NCI-H2081 treated with DMSO at 0.1 percent for 48 hours (cell line): Measurements from ENCODE around the gene MRPL49.
A peak's percentile ranks its signal among the peaks of the same experiment; 100 is the strongest.
"Not testable (repeated sequence)": the region's sequence is repeated elsewhere in the genome, so short reads cannot be mapped to it uniquely, and the experiment has no call there.

Experiments
- DNase-seq: peaks from one replicate; lab custom pipeline; 2025; lab: John Stamatoyannopoulos, UW

MRPL49 gene

DNA sequence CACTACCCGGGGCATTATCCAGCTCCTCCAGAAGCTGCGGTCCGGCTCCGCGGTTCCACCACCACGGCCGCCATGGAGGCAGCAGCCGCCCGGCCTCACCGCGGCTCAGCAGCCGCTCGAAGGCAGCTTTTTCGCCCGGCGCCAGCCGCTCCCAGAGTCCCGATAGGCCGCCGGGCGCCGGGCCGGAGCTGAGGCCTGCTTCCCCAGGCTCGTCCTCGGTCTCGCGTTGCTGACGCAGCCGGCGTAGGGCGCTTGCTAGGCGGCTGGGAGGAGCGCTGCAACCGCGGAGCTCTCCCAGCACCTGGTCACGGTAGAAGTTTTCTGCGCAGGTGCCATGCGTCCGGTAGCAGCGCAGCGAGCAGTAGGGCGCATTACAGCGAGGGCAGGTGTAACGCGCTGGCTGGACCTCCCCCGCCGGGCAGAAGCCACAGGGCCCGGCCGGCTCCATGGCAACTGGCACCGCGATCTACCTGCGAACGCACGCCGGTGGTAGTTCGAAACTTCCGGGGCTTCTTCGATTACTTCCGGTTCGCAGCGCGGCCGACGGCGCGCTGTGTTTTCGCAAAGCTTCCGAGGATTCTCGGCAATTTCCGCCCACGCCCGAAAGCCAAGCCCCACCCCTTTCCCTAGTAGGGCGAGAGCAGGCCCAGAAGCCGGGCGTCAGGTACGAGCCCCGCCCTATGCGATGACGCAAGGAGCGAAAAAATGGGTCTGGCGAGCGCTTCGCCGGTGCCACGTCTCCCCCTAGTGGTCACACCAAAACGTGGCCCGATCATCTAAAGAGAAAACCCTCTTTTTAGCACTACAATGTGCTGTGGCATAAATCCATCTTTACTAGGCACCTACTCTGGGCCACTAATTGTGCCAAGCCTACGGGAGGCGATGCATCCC is 4.7 kb upstream of the MRPL49 start, which contains the start of gene ZNHIT2:
Gene ZNHIT2, minus strand, starts transcription at position 496 of the 891 bp plus-strand sequence. Its CDS starts 48 bp downstream, at position 448.
- peak; percentile 96 for DNase-seq

DNA sequence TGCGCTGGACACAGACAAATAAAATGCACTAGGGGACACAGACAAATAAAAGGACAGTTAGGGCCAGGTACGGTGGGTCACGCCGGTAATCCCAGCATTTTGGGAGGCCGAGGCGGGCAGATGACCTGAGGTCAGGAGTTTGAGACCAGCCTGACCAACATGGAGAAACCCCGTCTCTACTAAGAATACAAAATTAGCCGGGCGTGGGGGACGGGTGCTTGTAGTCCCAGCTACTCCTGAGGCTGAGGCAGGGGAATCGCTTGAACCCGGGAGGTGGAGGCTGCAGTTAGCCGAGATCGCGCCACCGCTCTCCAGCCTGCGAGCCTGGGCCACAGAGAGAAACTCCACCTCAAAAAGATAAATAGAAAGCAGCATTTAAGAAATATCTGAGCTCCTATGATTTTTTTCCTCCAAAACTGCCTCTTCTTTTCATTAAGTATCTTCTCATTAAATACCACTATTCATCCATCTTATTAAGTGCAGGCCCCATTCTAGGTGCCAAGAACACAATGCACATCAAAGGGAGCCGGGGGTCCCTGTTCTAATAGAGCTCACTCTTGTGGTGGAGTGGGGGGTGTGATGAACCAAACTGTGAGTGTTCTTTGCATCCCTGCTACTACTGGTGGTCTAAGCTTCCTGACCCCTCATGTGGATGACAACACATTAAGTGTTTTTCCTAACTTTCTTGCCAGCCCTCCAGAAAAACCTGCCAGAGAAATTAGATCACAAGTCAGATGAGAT is 3.9 kb upstream of the MRPL49 start:
- DNase-seq: no peak

DNA sequence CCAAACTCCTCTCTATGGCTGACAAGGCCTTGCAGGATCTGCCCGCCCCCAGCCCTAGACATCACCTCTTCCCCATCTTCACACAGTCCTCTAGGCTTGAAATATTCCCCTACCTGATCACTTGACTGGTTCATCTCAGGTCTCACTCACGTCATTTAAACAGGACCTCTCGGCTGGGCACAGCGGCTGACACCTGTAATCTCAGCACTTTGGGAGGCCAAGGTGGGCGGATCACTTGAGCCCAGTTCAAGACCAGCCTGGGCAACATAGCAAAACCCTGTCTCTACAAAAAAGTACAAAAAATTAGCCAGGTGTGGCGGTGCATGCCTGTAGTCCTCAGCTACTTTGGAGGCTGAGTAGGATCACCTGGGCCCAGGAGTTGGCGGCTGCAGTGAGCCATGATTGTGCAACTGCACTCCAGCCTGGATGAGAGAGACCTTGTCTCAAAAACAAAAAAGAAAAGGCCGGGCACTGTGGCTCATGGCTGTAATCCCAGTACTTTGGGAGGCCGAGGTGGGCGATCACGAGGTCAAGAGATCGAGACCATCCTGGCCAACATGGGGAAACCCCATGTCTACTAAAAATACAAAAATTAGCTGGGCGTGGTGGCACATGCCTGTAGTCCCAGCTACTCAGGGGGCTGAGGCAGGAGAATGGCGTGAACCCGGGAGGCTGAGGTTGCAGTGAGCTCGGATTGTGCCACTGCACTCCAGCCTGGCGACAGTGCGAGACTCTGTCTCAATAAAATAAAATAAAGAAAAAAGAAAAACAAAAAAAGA is 3.0 kb upstream of the MRPL49 start:
- not testable (repeated sequence) for DNase-seq

DNA sequence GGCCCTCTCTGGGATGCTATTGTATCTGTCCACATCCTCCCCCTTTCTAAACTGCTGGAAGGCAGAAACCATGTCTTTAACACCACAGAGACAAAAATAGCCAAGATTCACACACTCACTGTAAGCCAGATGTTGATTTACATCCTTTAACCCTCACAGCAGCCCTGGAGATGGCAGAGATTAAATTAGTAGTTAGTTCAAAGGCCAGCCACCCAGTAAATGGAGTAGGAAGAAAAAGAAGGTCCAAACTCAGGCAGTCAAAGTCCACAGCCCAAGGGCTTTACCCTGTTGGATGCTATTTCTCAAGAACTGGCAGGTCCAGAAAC is 2.5 kb upstream of the MRPL49 start:
- no peak for DNase-seq

DNA sequence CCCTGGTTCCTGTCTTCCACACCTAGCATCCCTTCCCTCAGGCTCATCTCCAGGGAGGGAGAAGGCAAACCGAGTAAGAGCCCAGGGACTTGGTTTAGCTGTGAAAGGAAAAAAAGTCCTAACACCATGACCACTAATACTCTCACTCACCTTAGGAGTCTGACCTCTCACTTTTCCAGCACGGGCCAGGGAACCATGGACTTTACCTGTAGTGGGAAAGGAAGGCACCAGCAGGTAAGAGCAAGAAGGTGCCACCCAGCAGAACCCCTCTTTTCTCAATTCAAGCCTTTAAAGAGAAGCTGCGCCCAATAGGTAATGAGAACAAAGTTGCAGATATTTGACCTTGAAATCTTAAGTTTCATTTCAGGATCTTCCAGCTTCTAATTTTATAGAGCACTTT is 1.3 kb upstream of the MRPL49 start:
- DNase-seq: no peak

DNA sequence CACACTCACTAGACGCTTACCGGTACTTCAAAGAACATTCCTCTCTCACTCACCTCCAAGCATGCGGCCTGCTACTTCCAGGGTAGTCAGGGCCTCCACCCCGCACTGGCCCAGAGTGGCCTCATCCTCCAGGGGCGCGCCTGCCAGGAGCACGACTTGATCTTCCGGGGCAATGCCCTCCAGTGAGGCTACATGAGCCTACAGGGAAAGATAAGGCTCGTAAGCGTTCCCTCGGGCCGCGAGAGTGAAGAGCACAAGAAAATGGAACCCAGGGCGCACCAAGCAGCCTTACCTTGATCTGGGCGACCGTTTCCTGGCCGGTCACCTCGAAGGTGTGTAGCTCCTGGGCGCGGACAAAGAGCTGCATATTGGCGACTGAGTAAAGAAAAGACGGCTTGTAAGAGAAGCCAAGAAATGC is 665 bp upstream of the MRPL49 start:
- DNase-seq: no peak

DNA sequence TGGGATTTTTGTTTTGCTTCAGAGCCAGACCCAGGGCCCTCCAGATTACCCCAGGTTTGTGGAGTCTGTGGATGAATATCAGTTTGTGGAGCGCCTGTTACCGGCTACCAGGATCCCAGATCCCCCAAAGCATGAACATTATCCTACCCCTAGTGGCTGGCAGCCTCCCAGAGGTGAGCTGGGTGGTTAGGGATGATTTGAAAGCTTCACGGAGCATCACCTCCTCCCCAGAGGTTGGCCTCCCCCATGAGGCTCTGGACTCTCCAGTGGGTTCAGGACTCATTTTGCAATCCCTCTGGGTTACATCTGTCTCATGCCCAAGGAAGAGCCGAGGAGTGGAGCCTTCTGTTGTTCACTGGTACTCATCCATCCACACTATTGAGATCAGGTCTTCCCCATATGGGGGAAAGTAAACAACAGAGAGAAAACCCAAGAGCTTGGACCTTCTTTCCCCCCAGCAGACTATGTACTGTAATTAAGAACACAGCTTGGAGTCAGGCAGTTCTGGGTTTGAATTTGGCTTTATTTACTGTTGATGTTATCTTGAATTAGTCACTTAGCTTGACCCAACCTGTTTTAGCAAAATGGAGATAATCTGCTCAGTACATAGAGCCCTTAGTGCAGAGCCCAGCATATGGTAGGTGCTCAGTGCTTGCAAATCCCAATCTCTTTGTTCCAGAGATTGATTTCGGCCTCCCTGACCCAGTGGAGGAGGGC is 2.5 kb downstream of the MRPL49 start:
- no peak for DNase-seq

DNA sequence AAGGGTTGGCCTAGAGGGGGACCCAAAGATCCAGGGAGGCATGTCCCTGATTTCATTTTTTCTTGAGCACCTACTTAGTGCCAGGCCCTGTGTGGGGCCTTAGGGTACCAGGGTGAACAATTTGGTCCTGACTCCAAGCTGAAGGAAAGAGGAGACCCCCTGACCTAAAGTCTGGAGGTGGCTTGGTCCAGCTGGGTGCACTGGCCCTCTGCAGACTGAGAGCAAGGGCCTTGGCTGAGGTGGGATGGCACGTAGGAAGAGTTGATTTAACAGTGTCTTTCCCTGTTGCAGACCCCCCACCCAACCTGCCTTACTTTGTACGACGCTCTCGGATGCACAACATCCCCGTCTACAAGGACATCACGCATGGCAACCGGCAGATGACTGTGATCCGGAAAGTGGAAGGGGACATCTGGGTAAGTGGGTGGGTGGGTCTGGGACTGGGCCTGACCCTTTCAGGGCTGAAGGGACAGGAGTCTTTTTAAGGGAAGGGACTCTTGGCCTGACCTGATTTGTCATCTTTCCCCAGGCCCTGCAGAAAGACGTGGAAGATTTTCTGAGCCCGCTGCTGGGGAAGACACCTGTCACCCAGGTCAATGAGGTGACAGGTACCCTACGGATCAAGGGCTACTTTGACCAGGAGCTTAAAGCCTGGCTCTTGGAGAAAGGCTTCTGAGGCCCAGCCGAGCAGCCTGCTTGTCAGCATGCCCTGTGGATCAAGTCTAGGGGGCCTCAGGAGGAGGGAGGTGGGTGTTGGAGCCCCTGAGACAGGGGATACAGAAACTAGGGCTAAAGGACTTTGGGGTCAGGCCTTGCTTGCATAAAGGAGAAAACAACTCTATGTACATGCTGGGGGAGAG is 3.3 kb downstream of the MRPL49 start:
- no peak for DNase-seq

DNA sequence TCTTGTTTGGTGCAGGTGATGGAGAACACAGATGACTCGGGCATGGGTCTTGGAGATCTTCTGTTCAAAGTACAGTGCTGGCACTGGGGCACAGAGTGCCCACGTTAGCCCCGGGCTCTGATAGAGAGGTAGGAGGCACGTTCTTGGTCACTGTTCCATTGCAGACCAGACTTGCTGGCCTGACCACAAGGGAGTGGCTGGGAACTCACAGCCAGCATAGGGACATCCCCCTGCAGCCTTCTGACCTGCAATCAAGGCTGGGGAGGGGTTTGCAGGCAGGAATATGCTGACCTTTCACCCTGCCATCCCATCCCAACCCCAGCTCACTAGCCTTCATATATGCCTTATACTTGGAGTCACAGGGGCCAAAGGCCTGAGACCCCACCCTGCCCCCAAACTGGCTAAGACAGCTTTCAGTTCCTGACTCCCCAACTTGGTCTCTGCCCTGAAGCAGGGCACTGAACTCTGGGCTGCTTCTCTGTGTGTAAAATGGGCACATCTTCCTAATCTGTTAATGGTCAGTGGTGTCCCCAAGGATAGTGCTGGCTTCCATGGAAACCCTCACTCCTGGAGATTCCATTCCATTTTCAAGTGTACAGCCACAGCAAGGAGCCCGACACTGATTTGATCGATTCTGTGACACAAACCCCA is 4.6 kb downstream of the MRPL49 start:
- DNase-seq: no peak

DNA sequence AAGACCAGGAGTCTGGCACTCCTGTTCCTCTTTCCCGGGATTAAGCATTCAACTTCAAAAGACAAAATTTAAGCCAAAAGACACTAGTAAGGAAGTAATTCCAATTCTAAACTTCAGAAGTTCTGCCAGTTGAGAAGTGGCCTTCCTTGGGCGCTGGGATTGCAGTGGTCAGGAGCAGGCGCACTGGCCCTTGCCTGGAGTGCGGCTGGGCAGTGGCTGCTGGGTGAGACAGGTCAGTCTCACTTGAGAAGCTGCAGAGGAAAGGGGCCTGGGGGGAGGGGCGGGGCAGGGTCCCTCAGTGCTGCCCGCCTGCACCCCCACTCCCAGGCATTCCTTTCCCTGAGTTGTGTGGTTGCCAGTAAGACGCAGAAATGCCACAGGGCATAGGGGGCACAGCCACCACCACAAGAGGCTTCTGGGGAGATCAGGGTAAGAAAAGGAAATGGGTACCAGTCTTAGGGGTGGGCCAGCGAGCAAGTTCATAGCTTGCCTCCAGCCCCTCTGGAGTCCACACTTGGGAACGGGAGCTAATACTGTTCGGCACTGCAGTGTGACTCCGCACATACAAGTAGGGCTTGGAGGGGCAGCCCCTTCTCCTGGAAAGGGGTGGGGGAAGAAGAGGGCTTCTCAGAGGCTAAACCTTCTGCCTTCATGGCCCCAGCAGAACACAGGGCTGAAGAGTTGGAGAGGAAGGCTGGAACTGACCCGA is 5.5 kb downstream of the MRPL49 start:
- no peak for DNase-seq

DNA sequence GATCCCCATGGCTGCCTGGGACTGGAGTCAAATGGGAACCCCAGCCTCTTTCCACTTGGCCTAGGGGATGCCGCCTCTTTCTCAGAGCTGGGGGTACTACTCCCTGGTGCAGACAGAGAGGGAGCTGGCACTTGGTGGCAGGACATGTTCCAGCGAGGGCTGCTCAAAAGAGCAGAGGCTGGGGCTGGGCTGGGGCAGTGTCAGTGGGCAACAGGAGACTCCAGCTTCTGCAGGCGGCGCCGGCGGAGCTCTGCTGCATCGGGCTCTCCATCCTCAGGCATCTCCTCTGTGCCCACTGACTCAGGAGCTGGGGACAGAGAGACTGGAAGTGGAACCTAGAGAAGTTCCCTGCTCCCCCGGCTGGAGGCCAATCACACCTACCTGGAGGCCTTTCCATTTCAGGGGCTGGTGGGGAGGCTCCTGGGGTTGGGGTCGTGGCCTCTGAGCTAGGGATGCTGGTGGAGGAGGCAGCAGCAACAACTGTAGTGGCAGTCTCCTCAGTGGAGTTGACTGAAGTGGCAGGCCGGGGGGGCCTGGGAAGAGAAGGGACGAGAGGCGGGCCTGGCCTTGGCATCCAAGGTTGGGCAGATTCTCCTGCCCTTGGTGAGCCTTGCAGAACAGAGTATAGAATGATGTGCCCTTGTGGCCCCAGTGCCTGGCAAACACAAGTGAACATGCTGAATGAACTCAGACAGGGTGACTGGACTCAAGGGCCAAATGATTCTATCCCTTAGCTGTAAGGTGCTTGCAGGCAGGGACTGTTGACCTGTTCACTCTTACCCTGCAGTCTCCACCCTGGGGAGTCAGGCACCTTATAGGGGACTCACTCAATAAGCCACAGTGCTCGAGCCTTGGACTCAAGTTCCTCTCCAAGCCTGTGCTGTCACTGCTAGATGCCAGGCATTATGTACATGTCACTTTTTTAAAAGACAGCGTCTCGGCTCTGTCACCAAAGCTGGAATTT is 6.3 kb downstream of the MRPL49 start:
- DNase-seq: no peak

DNA sequence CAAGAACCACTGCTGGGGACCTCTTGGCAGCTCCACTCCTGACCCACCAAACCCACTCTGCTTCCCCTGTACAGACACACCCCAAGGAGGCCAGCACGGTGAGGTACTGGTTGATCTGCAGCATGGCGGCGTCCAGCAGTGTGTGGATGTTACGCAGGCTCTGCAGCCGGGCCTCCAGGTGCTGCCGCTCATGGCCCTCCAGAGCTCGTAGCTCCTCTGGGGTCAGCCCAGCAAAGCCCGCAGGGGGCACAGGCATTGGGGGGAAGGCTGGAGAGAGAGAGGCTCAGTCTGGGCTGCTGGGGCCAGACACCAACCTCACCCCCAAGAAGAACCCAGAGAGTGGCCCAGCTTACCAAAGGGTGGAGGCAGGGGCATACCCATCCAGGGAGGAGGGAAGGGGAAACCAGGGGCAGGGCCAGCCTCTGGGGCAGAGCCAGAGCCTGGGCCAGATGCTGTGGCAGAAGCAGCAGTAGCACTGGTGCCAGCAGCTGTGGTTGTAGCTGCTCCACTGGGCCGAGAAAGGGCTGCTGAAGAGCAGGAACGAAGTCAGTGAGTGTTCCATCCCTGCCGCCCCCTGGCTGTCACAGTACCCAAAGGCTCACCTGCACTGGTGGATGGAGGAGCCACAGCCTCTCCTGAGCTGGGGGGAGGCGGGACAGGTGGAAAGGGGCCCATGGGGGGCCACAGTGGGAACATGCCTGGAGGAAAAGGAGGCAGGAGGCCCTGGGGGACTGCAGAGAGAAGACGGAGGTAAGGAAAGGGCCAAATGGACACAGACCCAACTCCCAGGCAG is 7.7 kb downstream of the MRPL49 start:
- DNase-seq: no peak

DNA sequence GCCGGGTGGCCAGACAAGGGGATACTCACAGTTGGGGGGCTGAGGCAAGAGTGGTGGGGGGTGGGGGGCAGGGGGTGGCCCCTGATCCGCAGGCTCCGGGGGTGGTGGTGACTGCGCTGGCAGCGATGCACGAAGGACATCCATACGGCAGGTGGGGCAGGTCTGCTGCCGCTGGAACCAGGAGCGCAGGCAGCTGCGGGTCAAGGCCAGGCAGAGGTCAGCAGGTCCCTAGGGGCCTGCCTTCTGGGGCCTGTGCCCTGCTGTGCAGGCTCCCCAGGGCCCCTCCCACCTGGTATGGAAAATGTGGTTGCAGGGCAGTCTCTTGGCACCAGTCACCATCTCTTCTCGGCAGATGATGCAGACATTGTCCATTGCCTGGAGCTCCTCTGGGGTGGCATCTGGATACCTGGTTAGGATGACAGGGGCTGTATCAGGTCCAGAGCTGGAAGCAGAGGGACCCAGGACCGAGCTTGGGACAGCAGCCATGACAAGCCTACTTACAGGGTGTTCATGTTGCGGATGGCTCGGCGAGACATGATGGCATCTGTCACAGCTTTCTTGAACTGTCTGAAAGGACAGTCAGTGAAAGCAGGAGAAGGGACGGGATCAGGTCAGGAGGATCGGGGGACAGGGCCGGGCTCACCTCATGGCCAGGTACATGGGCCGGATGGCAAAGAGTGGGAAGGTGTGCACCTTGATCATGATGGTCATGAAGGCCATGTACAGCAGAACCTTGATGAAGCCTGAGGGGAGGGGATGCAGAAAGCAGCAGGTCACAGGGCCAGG is 8.7 kb downstream of the MRPL49 start:
- DNase-seq: no peak

DNA sequence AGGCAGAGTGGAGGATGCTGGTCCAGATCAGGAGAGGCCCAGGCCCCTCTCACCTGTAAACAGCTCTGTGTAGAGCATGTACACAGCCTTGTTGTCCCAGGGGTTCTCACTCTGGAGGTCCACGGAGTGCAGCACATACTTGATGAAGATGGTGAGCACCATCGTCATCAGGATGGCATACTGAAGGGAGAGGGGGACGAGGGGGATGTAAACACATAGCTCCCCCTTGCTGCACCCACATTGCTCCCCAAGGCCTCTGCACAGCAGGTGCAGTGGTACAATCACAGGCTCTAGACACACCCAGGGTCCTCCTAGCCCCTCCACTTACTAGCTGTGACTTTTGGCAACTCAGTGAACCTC is 9.3 kb downstream of the MRPL49 start:
- no peak for DNase-seq

DNA sequence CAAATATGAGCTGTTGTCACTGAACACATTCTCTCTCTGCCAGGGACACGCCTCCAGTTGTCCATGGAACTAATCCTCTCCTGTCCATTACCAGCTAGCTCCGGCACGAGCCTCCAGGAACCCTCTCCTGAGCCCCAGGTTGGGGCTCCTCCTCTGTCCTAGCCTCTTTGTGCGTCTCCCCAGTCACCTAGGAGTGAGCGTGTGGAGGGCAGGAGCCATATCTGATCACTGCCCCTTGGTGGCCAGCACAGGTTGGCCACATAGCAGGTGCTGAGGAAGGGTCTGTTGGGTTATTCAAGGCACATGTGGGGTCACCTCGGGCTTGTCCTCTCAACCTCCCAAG is 9.7 kb downstream of the MRPL49 start:
- no peak for DNase-seq

DNA sequence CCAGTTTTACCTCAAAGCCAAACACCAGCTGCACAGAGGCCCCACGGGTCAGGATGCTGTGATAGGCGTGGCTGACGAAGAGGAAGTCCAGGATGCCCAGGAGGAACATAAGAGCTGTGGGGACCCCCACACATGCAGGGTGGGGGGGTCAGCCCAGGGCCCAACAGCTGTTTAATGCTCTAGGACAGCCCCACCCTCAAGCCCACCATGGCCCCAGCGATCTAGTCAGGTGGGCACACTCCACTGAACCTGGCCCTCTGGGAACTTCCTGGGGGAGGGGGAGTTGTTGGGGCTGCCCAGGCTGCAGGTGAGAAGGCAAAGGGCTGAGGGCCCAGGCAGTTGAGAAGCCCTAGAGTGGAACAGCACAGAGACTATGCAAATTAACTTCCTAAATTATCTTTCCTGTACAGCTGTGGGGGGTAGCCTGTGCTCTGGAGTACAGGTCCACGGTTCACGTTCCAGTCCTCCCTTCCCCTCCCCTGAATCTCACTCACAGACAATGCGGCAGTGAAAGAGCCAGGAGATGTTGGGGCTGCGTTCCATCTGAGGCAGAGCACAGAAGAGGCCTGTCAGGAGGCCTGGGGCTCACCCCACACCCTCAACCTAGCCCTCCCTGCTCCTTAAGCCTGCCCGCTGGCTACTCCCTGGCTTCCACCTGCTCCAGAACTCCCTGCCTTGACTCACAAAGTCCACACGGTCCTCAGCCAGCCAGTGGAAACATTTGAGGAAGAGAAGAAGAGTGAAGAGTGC is 10.3 kb downstream of the MRPL49 start:
- no peak for DNase-seq
